CMK (cell line): ENCODE results near the gene RABGGTA.

ENCODE experiments used
- DNase-seq: peaks from one replicate; pipeline ENCODE4 v3.0.0-alpha.2; 2010; ENCODE audit warnings: low read depth

RABGGTA gene, protein sequence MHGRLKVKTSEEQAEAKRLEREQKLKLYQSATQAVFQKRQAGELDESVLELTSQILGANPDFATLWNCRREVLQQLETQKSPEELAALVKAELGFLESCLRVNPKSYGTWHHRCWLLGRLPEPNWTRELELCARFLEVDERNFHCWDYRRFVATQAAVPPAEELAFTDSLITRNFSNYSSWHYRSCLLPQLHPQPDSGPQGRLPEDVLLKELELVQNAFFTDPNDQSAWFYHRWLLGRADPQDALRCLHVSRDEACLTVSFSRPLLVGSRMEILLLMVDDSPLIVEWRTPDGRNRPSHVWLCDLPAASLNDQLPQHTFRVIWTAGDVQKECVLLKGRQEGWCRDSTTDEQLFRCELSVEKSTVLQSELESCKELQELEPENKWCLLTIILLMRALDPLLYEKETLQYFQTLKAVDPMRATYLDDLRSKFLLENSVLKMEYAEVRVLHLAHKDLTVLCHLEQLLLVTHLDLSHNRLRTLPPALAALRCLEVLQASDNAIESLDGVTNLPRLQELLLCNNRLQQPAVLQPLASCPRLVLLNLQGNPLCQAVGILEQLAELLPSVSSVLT

GRCh38 chr14:24271134-24271833 is at the start of gene RABGGTA:
Gene RABGGTA (minus strand): TSS chr14:24271597. CDS start chr14:24271115, 482 bp downstream.
- DNase-seq: peak; percentile 65

DNA sequence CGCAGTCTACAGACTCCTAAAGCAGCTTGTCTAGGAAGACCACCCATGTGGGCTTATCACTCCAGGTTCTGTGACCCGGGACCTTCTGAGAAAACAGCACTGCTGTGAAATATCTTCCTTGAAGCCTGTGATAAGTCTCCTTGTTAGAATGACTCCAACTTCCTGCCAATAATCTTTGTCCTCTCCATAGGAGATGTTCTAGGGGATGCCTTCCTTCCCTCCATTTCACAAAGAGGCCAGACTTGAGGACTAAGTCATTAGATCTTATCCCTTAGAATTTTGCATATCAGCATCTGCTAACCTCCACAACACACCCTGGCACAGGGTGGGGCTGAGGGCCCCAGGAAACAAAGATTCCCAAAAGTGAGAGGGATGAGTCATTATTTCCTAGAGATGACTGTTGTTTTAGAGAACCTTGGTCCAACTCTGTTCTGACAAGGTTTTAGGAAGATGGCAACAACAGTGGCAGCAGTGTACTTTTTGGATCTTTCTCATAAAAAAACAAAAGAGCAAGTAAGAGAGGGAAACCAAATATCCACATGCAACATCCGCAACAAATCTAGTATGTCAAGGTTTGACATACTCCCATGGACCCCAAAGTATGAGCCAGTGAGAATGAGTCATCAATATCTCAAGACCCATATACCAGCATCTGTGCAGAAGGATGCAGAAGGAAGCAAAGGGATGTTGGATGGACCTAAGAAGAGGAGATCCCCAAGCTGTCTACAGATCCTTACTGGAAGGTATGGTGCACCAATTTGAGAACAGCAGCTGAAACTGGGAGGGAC is 45.9 kb upstream of the RABGGTA start:
- no peak for DNase-seq

GRCh38 chr14:24316597-24316950 is 45.2 kb upstream of the RABGGTA start:
- no peak for DNase-seq

DNA sequence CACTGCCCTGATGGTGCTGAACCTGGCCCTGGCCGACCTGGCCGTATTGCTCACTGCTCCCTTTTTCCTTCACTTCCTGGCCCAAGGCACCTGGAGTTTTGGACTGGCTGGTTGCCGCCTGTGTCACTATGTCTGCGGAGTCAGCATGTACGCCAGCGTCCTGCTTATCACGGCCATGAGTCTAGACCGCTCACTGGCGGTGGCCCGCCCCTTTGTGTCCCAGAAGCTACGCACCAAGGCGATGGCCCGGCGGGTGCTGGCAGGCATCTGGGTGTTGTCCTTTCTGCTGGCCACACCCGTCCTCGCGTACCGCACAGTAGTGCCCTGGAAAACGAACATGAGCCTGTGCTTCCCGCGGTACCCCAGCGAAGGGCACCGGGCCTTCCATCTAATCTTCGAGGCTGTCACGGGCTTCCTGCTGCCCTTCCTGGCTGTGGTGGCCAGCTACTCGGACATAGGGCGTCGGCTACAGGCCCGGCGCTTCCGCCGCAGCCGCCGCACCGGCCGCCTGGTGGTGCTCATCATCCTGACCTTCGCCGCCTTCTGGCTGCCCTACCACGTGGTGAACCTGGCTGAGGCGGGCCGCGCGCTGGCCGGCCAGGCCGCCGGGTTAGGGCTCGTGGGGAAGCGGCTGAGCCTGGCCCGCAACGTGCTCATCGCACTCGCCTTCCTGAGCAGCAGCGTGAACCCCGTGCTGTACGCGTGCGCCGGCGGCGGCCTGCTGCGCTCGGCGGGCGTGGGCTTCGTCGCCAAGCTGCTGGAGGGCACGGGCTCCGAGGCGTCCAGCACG is 44.6 kb upstream of the RABGGTA start:
- peak; percentile 60 for DNase-seq

DNA sequence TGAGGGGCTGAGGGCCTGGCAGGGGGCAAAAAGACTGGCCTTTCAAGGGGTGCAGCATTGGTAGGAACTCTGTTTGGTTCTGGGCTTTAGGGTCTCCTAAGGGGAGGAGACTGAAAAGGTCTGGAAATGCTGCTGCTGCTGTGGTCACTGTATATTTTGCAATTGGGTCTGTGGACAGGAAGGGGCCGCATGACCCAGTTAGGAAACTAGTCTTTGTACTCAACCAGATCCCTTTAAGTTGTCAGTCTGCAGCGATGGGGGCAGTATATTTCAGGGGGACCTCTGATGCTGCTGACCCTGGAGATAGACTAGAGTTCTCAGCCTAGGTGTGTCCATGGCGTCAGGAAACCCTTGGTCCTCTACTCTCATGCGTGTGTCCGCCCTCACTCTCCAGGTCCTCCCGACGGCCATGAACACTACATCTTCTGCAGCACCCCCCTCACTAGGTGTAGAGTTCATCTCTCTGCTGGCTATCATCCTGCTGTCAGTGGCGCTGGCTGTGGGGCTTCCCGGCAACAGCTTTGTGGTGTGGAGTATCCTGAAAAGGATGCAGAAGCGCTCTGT is 43.9 kb upstream of the RABGGTA start:
- DNase-seq: no peak

- no peak for DNase-seq
These were observed 43.2 kb upstream of the RABGGTA start for GRCh38 chr14:24314377-24315193.

DNA sequence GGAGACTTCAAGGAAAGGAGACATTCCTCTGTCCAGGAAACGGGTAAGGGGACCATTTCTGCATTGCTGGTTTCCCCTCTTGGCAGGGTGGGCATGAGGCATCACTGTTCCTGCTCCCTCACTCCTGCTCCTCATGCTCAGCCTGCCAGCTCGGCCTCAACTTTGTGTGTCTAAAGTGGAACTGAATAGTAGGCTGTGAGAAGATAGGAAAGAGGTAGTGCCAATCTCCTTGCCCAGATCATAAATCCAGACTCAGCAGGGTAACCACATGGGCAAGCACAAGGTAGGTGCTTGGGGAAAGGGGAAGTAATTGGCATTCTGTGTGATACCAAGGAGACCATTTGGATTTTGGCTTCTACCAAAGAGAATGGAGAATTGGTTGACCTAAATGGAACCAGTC is 42.5 kb upstream of the RABGGTA start:
- DNase-seq: no peak

DNA sequence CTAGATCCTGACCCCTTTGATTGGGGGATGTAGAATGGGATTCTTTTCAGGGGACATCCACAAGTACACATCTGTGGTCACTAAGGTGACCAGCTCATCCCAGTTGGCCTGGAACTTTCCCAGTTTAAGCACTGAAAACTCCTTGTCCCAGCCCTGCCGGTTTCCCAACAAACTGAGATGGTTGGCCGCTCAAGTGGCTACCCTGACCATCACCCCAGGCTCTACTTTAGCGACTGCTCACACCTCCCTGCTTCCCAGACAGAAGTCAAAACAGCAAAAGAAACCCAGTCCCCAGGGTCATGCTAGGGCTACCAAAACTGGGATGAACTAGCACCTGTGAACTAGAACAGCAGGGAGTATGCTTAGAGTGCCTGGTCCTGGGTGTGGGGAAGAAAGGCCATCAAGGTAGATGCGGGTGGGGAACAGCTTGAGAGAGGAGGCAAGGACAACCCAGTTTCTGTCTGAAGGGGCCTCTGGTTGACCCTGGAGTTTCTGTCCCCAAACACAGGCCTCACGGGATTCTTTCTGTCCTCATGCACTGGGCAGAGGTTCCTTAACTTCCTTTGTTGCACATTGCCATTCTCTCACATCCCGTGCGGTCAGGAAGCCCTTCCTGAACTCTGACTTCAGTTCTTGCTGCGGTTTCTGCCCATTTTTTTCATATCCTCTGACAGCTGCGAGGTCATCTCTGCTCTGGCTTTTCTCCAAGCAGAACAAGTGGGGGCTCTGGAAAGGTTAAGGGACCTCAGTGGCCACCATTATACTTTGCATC is 41.5 kb upstream of the RABGGTA start:
- DNase-seq: peak; percentile 68

DNA sequence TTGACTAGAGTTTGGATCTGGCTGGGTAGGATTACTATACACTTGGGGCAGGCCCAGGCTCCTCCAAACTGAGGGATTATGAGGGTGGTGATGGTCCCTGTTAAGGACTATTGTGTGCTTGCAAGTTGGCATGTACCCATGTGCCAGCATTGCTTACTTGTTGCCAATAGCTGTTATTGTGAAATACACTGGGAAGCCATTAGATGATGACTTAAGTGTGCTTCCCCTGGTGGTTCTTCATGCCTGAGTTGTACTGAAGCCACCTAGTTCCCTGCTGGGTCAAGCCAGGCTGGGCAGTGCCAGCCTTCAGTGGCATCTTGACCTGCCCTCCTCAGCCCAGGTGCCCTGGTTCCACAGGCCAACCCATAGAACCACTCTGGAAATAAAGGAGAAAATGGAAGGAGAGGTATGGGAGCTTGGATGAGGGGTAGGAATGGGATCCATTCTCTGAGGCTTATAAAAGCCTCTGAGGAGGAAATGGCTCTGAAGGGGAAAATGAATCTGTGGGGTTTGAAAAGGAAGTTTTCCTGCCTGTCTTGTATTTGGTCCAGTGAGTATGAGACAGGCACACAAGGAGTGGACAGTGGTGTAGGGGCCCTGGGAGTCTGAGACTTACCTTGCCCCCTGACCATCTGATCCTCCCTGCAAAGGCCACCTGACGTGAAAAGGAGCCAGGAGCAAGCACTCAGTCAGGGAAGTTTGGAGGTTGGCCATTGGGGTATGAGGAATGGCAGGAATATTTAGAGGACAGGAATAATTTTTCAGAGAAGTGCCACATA is 40.6 kb upstream of the RABGGTA start:
- no peak for DNase-seq

DNA sequence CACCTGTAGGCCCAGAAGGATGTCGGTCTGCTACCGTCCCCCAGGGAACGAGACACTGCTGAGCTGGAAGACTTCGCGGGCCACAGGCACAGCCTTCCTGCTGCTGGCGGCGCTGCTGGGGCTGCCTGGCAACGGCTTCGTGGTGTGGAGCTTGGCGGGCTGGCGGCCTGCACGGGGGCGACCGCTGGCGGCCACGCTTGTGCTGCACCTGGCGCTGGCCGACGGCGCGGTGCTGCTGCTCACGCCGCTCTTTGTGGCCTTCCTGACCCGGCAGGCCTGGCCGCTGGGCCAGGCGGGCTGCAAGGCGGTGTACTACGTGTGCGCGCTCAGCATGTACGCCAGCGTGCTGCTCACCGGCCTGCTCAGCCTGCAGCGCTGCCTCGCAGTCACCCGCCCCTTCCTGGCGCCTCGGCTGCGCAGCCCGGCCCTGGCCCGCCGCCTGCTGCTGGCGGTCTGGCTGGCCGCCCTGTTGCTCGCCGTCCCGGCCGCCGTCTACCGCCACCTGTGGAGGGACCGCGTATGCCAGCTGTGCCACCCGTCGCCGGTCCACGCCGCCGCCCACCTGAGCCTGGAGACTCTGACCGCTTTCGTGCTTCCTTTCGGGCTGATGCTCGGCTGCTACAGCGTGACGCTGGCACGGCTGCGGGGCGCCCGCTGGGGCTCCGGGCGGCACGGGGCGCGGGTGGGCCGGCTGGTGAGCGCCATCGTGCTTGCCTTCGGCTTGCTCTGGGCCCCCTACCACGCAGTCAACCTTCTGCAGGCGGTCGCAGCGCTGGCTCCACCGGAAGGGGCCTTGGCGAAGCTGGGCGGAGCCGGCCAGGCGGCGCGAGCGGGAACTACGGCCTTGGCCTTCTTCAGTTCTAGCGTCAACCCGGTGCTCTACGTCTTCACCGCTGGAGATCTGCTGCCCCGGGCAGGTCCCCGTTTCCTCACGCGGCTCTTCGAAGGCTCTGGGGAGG is 39.5 kb upstream of the RABGGTA start, which contains the start of gene LTB4R:
TSS of gene LTB4R (plus strand) at position 857 of the 959 bp plus-strand sequence. CDS start 4,150 bp downstream, outside the sequence.
- no peak for DNase-seq

DNA sequence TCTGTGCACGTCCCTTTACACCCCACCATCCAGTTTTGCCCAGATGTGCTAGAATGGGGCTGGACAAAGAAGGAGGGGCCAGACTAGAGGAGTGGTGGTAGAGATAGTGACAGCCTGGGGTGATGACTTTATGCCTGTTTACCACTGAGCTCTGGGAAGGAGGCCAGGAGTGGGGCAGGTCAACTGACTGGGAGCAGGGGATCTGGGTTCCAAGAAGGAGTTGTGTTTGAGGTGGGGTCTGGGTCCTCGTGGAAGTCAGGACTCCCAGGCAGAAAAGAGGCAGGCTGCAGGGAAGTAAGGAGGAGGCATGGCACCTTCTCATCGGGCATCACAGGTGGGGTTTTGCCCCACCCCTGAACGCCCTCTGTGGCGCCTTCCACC is 38.9 kb upstream of the RABGGTA start:
- no peak for DNase-seq

DNA sequence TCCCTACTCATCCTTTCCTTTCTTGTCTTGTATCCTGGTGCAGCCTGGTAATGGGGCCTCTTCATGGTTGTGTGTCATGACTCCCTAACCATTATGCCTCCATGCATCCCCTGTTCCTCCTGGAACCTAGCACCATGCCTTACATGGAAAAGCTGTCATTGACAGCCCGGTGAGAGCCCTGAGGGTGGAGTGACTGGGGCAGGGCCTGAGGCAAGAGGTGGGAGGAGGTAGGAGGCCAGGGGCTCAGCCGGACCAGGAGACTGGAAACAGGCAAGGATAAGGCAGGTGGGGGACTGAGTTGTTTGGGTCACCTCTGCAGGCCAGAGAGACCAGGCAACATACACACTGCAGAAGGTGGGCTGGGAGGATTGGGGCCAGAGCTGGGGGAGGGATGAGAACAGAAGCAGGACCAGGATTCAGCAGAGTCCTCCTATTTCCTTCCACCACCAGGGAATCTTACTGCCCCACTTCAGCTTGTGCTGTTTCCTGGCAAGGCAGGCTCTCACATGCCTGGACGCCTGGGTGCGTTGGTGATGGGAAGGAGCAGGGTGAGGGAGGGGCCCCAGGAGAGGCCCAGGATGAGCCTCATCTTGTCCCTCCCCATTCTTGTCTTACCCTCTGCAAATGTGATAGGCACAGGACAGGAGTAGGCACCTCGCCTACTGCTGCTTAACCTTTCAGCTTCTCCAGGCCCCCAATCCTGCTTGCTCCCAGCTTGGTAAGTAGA is 38.3 kb upstream of the RABGGTA start, which contains the start of gene LTB4R2:
TSS of gene LTB4R2 (plus strand) at position 603 of the 727 bp plus-strand sequence. CDS start 525 bp downstream, outside the sequence.
- no peak for DNase-seq

GRCh38 chr14:24308342-24309124 is 37.1 kb upstream of the RABGGTA start:
- DNase-seq: no peak

DNA sequence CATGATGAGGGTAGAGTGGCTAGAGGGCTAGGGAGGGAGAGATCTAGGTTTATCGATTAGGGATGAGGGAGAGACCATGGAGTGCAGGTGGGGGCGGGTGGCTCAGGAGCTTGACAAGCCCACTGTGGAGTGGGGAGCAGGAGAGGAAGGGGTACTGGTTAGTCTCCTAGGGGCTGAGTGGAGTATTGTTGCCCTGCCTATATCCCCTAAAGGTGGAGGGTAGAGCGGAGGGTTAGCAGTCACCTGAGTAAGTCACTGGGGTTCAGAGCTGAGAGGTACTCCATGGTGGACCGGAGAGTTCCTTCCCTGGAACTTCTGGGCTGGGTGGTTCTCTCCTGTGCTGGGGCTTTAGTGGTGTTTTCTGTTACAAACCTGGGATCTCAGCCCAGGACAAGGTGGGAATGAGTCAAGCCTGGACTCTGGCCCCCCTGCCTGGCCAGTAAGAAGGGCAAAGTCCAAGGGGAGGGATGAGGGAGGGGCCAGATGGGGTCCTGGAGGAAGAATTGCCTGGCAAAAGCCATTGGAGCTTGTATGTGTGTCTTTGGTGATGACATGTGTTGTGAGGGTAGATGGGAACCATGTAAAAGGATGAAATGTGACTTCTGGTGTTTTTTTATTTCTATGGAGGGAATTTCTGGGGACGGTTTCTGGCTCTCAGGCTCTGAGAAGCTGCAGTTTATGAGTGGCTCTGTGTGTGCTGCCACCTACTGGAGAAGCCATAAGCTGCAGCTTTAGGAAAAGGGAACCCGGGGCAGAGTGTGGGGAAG is 36.4 kb upstream of the RABGGTA start, which contains the start of gene CIDEB:
TSS of gene CIDEB (minus strand) at position 403 of the 767 bp plus-strand sequence. CDS start at position 284, 119 bp downstream.
- DNase-seq: no peak

- no peak for DNase-seq
These were observed 35.8 kb upstream of the RABGGTA start for GRCh38 chr14:24307156-24307574.
